Stimulated activated CD4-positive, alpha-beta T cell treated with anti-CD3 and anti-CD28 coated beads, Interleukin-2, amount 100 ng/mL, for 48 hours (primary cell): Measurements from ENCODE around the gene TOM1.
"Not testable (repeated sequence)": the region's sequence is repeated elsewhere in the genome, so short reads cannot be mapped to it uniquely, and the experiment has no call there.

ENCODE experiments used
- DNase-seq, 2 donors: peaks; one replicate each; pipeline ENCODE4 v3.0.0-alpha.2; 2020

The TOM1 gene

DNA sequence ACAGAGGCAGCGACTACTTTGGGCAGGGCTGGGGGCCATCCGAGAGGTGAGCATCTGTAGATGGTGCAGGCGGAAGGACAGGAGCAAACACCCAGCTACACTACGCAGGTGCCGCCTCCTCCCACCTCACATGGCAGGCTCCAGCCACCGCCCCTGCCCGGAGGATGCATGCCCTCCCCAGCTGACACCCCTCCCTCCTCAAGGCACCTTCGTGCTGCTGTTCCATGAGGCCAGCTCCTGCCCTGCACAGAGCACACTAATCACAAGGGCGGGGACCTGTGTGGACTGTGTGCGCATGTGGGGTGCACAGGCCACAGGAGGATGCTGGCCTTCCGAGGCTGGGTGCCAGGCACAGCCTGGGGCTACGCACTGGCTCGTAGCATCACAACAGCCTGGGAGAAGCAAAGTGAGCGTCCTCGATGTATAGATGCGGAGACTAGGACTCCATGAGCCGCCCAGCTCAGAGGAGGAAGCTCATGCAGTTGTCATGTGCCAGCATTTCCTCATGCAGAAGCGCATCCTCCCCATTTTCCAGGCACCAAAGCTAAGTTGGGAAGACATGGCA lies 48.4 kb downstream of the TOM1 start:
- no peak for DNase-seq

DNA sequence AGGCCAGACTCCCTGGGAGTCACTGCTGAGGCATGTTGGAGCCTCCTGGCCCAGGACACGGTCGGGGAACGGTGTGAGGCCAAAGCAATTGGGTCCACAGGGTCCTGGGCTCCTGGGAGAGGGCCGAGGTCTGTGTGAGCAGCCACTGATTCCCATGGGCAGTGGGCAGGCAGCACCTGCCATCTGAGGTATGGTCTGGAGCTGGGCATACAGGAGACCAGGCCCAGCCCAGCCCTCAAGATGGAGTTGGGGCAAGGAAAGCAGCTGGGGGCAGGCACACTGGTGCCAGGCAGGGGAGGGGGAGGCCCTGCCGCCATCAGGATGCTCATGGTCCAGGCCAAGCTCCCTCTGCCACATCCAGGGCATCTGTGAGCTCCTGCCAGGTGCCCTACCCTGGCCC lies 49.0 kb downstream of the TOM1 start:
- no peak for DNase-seq

DNA sequence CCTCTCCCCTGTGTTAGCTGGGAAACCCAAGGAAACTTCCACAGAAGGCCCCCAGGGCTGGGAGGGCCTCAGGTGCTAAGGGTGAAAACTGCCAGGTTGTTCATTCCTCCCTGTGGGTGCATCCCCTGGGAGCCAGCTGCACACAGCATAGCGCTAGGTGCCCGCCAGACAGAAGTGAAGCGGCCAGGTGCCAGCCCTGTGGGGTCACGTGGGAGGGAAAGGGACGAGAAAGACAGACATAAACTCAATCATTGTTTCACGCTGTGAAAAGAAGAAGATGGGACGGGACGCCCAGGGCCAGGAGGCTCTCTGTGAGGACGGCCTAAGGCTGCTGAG lies 49.6 kb downstream of the TOM1 start:
- DNase-seq = no peak

DNA sequence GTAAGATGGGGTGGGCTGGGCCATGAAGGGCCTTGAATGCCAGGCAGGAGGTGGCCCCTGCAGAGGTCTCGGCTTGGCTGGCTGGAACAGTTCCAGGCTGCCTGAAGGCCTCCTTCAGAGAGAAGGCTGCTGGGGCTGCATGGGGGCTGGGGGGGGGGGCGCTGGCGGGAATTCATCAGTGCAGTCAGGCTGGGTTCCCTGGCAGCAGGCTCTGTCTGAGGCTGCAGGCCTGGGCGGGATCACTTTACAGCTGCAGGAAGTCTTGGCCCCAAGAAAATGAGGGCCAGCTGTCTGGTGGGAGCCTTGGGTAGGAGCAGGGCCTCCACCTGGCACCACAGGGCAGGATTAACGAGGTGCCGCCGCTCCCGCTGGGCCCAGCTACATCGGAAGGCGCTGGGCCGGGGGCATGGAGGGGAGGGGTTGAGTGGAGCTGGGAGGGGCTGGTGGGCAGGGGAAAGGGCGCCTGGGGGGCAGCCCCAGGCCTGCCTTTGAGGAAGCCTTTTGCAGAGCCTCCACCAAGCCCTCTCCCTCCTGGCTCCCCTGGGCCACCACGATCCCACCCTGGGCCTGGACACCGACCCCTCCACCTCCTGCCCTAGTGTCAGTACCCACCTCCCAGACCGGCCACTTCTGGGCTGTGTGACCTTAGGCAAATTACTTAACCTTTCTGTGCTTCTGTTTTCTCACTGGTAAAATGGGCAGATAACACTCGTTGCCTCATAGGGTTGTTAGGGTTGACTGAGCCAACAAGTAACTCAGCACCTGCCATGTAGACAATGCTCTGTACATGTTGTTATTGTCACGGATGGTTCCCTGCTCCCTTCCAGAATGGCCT lies 50.2 kb downstream of the TOM1 start:
- no peak for DNase-seq

DNA sequence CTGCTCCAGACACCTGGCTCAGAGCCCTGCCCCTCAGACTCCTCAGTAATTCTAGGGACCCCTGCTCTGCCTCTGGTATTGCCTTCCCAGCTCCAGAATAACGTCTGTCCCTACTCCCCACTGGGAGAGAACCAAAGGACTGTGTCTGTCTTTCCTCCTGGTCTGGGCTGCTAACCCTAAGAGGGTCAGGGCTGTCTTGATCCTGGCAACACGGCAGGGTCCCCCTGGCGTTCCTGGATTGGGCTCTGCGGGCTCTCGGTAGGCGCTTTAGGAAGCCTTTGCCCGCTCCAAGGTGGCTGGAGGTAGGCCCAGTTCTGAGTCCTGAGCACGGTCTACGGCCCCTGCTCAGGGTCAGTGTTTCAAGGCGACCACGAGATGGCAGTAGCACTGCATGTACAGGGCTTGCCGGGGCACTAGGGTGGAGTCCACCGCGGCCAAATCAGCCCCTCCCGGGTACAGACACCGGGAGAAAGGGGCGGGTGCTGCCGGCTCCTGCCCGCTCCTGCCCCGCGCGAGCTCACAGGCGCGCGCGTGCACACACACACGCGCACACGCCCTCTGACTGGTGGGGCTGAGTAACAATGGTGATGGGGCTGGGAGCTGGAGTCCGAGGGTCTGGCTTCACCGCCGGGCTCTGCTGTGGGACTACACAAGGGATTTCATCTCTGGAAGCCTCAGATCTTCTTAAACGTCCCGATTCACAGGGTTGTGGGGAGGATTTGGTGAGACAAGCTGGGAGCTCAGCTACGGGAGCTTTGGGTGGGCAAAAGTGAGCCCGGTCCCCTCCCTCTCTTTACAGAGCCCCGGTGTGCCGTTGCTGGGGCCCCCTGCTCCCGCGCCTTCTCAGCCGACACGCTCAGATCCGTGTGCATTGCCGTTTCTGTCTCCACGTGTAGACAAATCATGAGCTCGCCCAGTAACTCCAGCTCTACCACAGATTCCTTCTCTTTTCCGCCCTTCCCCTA lies 51.1 kb downstream of the TOM1 start:
- peak; percentile 85 to 88 for DNase-seq

DNA sequence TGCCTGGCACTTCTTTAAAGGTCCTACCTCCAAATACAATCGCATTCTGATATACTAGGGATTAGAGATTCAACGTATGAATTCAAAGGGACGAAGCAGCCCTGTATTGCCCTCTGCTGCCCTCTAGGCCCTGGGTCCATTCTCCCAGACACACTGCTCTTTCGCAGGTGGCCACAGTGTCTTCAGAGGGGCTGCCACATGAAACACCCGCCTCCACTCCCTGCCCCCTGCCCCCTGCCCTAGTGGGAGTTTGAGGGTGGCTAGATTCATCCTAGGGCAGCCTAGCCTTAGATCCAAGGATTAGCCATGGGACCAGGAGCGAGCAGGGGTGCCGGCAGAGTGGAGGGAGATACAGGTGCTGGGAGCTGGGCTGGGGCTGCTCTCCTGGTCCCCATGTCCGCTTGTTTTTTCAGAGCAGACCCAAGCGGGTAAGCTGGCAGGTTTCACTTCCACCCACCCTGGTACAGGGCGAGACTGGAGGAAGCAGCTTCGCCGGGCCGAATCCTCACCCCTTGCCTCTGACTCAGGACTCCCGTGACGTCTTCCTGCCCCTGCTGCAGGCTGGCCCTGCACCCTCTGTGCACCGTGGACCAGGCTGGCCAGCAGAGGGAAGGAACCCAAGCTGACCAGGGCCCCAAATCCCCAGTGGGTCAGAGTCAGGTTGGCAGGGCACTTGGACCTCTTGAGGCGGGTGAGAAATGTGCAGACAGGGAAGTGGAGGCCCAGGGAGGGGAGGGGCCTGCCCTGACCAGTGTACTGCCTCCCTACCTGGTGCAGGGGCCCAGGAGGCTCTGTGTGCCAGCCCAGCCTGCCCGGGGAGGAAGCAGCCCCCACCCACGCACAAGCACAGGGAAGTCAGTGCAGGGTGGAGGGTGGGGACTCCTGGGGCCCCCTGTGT lies 52.8 kb downstream of the TOM1 start:
- peak; percentile 39 to 51 for DNase-seq

DNA sequence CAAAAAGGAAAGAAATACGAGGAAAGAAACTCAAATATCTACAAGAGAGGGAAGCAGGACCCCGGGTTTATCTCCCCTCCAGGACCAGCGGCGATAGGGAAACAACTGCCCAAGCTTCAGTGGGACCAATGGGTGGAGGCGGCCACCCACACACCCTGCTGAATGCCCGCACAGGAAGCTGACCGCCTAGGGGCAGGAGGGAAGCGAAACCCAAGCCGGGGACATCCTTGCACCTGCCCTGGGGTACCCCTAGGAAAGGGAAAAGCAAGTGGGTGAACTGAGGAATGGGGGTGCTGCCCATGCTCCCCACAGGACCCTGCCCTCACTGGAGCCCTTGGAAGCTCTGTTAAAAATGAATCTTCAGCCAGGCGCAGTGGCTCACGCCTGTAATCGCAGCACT lies 53.6 kb downstream of the TOM1 start:
- DNase-seq = no peak

DNA sequence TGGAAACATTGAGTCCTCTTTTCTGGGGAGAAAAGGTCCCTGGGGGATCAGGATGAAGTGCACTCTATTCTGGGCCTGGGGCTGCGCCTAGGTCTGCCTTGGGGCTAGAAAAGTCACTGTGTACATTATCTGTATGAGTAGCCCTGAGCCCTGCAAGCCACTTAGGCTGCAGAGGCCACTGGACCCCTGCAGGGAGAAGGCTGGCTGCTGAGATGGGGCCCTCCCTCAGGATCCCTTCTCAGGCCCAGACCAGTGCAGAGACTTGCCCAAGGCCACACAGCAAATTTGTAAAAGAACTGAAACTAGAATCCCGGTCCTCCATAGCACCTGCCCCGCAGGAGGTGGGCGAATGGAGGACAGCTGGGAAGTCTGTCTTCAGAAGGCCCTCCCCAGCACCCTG lies 54.4 kb downstream of the TOM1 start:
- DNase-seq = no peak

DNA sequence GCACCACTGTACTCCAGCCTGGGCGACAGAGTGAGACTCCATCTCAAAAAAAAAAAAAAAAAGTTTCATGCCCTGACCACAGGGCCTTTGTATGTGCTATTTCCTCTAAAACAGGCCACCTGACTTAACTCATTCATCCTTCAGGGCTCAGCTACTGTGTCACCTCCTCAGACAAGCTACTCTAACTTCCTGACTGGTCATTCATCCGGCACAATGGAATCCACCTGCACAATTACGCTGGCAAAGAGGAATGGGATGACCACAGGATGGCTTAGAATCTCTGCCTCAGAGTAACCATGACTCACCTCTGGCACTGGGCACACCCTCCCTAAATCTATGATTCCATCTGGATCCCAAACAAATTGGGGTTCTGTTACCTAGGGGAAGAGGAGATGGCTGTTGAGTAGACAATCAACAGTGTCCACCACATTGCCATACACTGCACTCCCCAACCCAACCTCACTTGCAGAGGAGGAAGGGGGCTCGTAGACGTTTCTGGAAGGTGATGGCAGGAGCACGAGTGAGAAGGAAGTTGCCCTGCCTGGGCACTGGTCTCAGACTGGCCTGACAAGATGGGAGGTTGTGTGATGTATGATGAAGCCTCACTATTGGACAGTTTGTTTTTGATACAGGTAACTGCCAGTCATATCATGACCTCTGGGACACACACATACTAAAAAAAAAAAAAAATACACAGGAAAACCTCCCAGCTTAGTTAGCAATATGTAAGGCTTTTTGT lies 58.4 kb downstream of the TOM1 start:
- DNase-seq = no peak

DNA sequence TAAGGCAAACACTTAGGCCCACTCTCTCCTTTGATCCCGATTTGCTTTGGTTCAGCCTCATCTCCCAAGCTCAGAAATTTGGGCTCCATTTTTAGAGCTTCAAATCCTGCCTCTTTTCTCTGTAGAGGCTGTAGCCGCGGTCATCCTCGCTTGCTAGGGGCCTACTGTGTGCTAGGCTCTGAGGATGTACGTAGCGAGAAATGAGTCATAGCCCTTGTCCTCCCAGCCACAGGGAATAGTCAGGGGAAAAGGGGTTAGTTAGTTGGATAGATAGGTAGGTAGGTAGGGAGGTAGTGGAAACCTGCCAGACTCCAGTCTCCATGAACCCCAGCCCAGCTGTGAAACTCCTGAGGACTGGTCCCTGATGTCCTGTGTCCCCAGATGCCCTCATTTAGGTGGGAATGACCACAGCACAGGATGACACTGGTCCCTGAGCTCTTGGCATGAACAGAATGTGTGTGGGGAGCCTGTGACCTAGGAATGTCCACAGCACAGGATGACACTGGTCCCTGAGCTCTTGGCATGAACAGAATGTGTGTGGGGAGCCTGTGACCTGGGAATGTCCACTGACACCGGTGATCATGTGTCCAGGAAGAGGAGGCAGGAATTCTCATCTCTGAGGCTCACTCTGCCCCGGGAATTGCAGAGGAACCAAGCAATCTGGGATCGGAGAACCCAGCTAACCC lies 59.8 kb downstream of the TOM1 start:
- DNase-seq = no peak

DNA sequence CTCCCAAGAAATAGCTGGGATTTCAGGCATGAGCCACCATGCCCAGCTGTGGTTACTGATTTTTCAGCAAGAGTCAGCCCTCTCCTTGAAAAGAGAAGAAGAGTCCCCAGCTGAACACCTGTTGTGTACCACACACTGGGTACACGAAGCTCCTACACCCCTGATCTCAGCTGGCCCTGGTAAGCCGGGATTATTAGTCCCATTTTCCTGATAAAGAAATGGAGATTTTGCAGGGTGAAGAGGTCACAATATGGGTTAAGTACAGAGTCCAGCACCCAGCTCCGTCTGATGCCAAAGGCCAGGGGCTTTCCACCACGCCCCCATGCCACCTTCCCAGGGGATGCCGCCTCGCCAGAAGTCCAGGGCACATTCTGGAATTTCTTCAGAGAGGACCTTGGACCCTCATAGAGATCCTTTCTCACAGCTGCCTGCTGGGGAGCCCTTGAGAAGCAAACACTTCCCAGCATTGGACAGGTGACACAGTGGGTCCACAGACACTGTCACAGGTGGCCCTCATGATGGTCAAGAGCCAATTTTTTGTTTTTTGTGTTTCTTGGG lies 61.4 kb downstream of the TOM1 start:
- DNase-seq = no peak

DNA sequence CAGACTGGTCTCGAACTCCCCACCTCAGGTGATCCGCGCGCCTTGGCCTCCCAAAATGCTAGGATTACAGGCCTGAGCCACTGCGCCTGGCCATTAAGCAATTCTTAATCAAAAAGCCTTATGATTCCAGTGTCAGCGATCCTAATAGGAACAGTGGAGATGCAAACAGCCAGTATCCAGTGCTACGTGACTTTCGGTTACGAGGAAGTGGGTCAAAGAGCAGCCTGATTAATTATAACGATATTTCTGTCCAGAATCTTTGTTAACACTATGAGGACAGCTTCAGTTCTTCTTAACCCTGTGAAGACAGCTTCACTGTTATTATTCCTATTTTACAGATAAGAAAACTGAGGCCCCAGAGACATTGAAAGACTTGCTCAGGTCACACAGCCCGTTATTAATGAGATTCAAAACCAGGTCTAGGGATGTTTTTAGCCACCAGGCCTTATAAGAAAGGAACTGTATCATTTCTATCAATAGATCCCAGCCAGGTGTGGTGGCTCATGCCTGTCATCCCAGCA lies 63.9 kb downstream of the TOM1 start:
- DNase-seq = no peak

DNA sequence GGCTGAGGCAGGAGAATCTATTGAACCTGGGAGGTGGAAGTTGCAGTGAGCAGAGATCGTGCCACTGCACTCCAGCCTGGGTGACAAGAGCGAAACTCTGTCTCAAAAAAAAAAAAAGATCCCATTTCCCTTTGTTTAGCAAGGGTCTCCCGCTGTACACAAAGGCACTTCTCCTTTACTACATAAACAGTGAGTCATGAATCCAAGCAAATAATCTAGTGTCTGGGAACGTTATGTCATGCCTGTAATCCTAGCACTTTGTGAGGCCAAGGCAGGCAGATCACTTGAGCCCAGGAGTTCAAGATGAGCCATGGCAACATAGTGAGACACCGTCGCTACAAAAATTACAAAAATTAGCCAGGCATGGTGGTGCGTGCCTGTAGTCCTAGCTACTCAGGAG lies 64.5 kb downstream of the TOM1 start:
- DNase-seq = not testable (repeated sequence)

DNA sequence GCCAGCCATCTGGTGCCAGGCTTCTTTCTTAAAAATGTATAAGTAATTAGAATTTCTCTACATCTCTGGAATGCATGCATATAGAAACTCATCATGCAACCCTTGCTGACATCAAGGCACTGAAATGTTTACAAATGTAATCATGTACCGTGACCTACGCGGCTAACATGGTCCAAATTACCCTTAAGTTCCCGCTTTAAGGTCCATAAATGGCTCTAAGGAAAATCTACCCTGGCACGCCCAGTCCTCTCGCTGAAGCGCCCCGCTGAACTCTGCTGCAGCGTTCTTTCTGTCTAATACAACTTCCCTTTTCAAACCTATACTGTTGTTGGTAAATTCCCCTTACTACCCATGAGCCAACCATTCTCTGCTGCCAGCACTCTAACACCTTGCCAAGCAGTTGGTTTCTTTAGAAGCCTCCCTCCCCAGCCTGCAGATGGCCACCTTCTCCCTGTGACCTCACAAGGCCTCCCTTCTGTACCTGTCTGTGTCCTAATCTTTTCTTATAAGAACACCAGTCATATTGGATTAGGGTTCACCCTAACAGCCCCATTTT lies 67.7 kb downstream of the TOM1 start:
- no peak for DNase-seq

DNA sequence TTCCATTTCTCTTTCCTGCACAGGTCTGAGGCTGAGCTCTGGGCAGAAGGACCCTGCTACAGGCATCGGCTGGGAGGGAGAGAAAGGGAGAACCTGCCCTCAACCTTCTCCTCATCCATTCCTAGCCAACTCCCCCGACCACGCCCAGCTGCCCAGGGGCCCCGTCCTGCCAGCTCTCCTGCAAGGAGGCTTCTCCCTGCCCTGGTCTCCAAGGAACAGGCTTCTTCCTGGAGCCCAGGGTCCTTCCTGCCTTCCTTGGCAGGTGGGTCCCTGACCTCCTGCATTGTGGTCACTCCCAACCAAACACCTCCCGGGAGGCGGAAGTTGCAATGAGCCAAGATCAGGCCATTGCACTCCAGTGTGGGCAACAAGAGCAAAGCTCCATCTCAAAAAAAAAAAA lies 68.7 kb downstream of the TOM1 start:
- no peak for DNase-seq

DNA sequence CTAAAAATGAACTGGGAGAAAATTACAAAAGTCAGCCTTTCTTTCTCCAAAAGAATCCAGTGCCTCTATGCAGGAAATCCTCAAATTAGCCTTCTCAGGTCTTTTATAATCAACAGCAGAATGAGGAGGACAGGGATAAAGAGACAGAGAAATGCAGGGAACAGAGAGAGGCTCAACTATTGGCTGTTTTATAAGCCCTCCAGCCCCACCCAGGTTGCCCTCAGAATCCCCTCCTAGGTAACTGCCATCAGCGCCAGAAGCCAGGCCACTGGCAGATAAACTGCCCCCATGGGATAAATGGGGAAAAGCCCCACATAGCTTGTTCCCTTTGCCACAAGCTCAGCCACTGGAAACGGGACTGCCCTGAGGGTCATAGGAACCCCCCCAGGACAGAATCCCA lies 70.3 kb downstream of the TOM1 start:
- no peak for DNase-seq

DNA sequence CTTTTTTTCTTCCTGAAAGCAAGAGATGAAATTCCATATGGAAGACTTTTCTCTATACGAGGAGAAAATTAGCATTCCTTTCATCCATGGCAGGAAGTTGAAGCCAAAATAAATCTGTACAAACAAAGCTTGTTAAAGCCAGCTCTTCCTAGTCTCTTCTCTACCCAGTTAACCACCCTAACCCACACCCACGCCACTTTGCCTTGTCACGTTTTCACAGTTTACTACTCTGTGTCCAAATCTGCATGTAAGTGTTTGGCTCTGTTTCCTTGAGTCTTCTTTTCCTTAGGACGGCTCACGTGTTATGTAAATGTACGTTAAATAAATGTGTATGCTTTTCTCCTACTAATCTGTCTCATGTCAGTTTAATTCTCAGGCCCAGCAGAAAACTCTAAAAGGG lies 74.1 kb downstream of the TOM1 start:
- no peak for DNase-seq

DNA sequence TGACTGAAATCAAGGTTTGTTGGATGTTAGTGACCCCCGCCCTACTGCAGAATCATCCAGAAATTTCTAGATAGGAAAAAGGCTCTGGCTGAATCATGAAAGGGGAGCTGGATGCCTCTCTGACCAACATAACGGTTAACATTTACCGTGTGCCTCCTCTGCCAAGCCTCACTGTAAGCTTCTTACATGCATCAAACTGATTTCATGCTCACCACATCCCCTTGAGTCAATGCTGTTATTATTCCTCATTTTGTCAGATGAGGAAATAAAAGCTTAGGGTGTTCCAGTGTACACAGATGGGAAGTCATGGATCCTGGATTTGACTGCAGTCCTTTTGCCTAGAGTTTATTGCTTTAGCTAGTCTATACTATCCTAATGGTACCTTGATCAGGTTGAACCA lies 75.3 kb downstream of the TOM1 start:
- DNase-seq = no peak

DNA sequence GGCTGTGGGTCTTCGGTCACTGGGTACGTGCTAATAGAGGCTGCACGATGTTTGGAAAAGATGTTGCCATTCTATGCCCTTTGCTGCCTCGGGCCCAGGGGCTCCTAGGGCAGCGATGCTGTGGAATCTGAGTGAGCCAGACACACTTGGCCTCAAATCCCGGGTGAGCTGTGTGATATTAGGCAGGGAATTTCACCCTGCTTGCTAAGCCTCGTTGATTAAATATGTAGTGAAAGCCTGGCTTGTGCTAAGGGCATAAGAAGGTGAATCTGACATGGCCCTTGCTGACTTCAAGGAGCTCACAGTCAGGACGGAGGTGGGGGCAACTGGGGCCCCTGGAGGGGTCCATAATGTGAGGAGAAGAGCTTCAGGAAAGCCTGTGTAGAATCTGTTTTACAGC lies 75.8 kb downstream of the TOM1 start:
- DNase-seq = no peak

DNA sequence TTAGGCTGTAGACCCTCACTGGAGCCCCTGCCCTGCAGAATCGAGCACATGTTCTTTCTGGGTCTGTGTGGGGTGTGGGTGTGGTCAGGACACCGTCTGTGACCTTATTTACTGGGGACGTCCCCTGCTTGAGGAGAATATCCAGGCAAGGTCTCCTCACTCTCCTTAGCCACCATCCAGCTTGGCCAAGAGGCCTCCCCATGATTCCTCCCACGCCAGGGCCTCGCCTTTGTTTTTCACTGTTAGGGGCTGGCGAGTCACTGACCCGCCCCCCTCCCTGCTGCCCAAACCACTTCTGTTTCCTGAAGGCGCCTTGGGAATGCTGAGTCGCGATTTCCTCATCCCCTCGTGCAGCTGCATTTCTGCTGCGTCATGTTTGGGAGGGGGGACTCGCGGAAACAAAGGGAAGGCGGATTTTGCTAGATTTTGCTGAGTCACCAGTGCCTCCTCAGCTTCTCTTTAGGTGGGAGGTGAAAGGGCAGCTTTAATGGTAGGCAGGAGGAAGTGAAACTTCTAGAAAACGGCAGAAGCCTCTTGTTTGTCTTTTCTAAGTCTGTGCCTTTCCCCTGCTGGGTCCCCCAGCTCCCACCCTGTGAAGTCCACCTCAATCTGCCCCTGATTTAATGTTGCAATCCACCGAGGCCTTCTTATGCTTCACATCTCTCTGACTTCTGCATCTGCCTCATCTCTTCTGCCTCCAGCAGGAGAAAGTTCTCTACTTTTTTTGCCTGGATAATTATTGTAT lies 77.2 kb downstream of the TOM1 start:
- DNase-seq = no peak
